ENCODE measurements around the gene NIPBL.

The NIPBL gene

DNA sequence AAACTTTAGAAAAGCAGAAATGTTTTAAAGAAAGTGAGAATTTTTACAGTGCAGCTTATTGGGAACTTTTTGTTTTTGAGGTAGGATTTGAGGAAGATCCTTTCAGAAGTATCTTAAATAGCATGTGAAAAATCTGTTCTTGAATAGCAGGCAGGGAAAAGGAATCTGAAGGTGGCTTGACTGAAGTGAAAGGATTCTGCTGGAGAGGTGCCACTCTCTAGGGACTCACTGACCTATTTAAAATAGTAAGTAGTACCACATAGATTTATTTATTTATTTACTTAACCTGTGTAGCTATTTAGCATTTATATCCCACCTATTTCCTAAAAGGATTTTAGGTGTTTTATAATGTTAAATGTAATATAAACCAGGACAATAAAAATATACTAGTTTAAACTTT lies 69.1 kb downstream of the NIPBL start:
- DNase-seq (ENCODE audit: low read depth, low spot score), result no peak
- TF ChIP-seq, protein P1, sequence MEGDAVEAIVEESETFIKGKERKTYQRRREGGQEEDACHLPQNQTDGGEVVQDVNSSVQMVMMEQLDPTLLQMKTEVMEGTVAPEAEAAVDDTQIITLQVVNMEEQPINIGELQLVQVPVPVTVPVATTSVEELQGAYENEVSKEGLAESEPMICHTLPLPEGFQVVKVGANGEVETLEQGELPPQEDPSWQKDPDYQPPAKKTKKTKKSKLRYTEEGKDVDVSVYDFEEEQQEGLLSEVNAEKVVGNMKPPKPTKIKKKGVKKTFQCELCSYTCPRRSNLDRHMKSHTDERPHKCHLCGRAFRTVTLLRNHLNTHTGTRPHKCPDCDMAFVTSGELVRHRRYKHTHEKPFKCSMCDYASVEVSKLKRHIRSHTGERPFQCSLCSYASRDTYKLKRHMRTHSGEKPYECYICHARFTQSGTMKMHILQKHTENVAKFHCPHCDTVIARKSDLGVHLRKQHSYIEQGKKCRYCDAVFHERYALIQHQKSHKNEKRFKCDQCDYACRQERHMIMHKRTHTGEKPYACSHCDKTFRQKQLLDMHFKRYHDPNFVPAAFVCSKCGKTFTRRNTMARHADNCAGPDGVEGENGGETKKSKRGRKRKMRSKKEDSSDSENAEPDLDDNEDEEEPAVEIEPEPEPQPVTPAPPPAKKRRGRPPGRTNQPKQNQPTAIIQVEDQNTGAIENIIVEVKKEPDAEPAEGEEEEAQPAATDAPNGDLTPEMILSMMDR (IDR thresholded peaks at IDR 0.05; ENCODE audit: insufficient read depth, low read length, missing control alignments), result no peak
- no peak overlapping the region for H3K4me3 ChIP-seq (ENCODE audit: low read depth, low read length)
- POLR2A ChIA-PET, result no interaction called here
- CTCF ChIA-PET, result interaction anchor here (0.7 to 4.2 kb wide), 12 partner anchors 9 to 216 kb away, joined by 3 to 46 read pairs (median 6); partner anchors contain the start of gene NIPBL

DNA sequence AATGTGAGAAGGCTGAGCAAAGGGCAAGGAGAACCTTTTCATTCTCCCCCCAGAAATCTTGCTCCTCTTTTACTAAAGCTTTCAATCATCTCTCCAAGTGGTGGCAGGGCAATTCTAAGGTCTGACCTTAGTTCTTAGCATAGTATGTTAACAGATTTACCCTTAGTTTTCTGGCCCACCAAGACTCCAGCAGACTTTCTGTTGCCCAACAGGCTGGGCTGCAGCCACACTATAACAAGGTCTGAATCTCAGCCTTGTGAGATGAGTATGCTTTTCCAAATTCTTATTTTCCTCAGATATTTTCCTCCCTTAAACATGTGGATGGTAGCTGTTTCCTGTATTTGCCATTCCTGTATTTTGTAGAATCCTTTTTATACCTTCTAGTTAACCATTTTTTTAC lies 69.5 kb downstream of the NIPBL start:
- DNase-seq (ENCODE audit: low read depth, low spot score), result no peak
- H3K4me3 ChIP-seq (ENCODE audit: low read depth, low read length), result no peak overlapping the region
- POLR2A ChIA-PET, result no interaction called here
- CTCF ChIA-PET, result interaction anchor here (0.9 to 4.2 kb wide), 11 partner anchors 10 to 216 kb away, joined by 3 to 46 read pairs (median 6); partner anchors contain the start of gene NIPBL
- TF ChIP-seq, protein P1 (IDR thresholded peaks at IDR 0.05; ENCODE audit: insufficient read depth, low read length, missing control alignments), result no peak

DNA sequence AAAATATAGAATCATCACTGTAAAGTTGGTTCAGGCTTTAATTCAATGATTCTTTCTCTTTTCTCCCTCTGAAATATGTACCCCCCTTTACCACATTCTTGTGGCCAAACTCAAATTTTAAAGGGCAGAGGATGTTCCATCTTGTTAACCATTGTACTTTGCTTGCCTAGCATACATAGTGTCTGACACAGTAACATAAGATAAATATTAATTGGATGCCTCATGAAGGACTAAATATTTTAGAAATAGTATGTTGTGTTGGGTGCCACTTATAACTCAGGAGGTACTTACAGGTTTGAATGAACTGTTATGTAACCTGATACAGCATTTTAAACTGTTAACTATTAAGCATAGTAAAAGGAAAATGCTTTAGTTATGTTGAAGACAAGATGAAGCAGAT lies 71.5 kb downstream of the NIPBL start:
- ChIA-PET POLR2A (no interaction called here), CTCF (interaction anchor here (4.2 kb wide), 1 partner anchor 71 kb away, joined by 46 read pairs; the partner anchor contains the start of gene NIPBL)
- no peak for DNase-seq (ENCODE audit: low read depth, low spot score)
- TF ChIP-seq, protein P1 (IDR thresholded peaks at IDR 0.05; ENCODE audit: insufficient read depth, low read length, missing control alignments), result no peak
- H3K4me3 ChIP-seq (ENCODE audit: low read depth, low read length), result no peak overlapping the region

DNA sequence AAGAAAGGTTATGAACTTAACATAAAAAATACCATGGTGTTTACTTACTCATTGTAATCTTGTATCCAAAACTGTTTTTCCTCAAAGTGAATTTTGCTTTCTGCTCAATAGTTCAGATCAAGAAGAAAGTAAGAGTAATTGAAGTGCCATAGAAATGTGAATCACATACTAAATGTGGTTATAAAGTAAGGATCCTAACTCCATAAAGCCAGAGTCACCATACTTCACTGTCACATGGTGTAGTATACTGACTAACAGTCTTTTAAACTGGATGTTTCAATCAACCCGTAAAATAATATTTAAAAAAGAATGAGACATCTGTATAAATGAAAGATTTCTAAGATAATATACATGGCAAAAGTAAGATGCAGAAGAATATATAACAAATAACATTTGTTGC lies 72.1 kb downstream of the NIPBL start:
- no peak overlapping the region for H3K4me3 ChIP-seq (ENCODE audit: low read depth, low read length)
- TF ChIP-seq, protein P1 (IDR thresholded peaks at IDR 0.05; ENCODE audit: insufficient read depth, low read length, missing control alignments), result no peak
- DNase-seq (ENCODE audit: low read depth, low spot score), result no peak
- ChIA-PET POLR2A (no interaction called here), CTCF (no interaction called here)

DNA sequence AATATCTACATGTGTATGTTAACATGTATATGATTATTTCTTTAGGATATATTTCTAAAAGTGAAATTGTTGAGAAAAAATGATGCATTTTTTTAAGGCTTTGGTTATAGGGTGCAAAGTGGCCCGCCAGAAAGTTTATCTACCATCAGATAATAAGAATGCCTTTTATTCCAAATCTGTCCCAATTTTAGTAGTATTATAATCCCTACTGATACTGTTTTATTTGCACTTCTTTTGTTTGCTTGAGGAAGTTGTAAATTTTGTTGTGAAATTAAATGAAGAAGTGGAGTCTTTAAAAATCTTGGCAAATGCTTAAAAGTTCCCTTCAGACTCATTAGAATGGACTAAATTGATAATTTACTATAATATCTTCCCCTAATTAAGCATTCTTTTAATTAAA lies 73.0 kb downstream of the NIPBL start:
- POLR2A ChIA-PET, result no interaction called here
- TF ChIP-seq, protein P1 (IDR thresholded peaks at IDR 0.05; ENCODE audit: insufficient read depth, low read length, missing control alignments), result no peak
- CTCF ChIA-PET, result no interaction called here
- no peak for DNase-seq (ENCODE audit: low read depth, low spot score)
- H3K4me3 ChIP-seq (ENCODE audit: low read depth, low read length), result no peak overlapping the region

DNA sequence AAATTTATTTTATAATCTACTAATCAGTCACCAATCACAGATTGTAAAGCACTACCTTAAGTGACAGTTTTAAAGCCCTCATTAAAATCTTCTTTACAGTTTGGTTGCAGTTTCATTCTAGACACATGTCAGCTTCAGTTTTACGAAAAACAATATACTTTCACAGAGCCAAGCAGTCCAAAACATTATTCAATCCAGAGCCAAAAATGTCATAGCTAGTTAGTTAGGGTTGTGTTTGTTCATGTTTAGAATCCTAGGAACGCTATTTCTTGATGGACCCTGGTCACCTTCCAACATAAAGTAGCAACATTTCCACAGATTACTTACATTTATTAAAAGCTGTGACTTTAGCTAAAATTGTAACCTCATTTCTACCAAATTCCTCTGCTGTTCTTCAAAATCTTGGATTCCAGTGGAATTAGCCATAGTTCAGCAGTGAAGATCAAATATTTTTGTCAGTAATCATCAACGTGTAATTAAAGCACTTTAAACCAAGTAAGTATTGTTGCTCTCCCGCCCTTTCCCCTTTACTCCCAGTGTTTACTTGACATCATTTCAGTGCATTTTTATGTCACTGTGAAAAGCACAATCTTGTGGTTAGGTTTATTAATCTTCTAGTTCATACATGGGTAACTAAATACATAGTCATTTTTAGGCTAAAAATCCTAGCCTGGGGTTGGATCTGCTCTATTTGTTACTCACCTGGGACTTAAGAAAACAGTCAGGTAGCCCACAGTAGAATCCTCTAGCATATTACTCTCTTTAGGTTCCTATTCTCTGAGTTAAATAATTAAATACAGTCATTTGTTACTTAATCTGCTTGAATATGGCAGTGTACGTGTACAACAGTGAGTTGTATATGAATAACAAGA lies 74.3 kb downstream of the NIPBL start:
- ChIA-PET POLR2A (interaction anchor here (0.8 kb wide), 1 partner anchor 74 kb away, joined by 3 read pairs; the partner anchor contains the start of gene NIPBL), CTCF (no interaction called here)
- no peak overlapping the region; the same call in 1 of the 2 replicates for H3K4me3 ChIP-seq (ENCODE audit: low read depth, low read length)
- DNase-seq (ENCODE audit: low read depth, low spot score), result no peak
- TF ChIP-seq, protein P1 (IDR thresholded peaks at IDR 0.05; ENCODE audit: insufficient read depth, low read length, missing control alignments), result no peak
